Measurements from ENCODE around the gene HDAC1. TPM values are rescaled to one million over a fixed set of nuclear protein-coding genes. Genes with fewer than 3 reads are reported as not detected.

Gene HDAC1
- total and polyA plus RNA-seq, 4 experiments from 2014 or later = 169 to 190 (median 180) TPM

DNA sequence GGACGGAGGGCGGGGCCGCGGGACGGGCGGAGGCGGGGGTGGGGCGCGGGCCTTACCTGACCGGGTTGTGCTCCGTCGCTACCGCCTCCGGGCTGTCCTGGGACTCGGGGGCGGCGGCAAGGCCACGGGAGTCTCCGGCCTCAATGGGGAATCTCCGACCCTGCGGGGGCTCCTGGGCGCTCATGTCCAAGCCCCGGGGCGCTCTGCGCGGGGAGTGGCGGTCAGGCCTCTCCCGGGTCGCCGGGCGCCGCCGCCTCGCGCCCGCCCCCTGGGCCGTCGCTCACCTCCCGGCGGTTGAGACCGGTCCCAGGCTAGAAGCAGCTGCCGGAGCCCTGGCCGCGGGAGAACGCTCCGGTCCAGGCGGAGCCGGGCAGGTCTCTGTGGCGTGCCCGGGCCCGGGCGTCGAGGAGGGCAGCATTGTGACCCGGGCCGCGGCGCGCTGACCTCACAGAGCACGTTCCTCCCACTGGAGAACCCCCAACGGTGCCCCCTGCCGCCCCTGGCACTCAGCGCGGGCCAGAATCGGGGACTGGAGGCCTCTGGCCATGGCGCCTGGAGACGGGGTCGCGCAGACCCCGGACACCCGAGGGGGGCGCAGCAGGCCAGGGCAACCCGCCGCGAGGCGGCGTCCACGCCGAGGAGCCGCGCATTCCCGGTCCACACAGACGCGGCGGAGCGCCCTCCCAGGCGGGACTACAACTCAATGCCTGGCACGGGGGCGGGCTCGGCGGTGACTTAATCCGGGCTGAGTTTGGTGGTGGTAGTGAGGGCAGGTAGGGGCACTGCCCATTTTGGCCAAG, 70.0 kb downstream of the HDAC1 start:
- ChIA-PET CTCF (ENCODE audit: partially characterized antibody) (no interaction called here), POLR2A (ENCODE audit: partially characterized antibody) (interaction anchor here (2.0 to 2.9 kb wide), 2 partner anchors 26 kb away, joined by 7 to 16 read pairs; partner anchors contain the start of gene MARCKSL1)
- Histone ChIP-seq H3K9me3 (ENCODE audit: control insufficient read depth in 1 of 2, low read length in 2 of 2) (no peaks in the 10 kb centered on the region), H3K27me3 (ENCODE audit: insufficient read depth, low read length) (no peaks in the 10 kb centered on the region), H3K36me3 (ENCODE audit: insufficient read depth, low read length) (peaks cover 26% of the 10 kb centered on the region), H3K4me1 (ENCODE audit: insufficient read depth, low read length) (peaks cover 18% of the 10 kb centered on the region), H3K27ac (ENCODE audit: low read depth, low read length) (no peak overlapping the region), H3K4me3 (ENCODE audit: low read length in 2 of 2) (peak overlapping the region in 1 of 2 donors; percentile 10)
- DNase-seq = peak in 3 of 5 donors; percentile 10 to 38 (median 25)
- intact Hi-C loops (cut with micrococcal nuclease) = no loop called here
- Mint-ChIP-seq H3K27ac (peak overlapping the region in 1 of 7 donors; percentile 52), H3K9me3 (peaks cover 0 to 4% (median 0%) of the 10 kb centered on the region in 8 donors), H3K4me1 (peaks cover 11 to 31% (median 21%) of the 10 kb centered on the region in 4 donors), H3K36me3 (peaks cover 17 to 36% of the 10 kb centered on the region in 2 donors), H3K4me3 (peak overlapping the region in 6 of 8 donors; percentile 42 to 70 (median 59)), H3K27me3 (peaks cover 3% of the 10 kb centered on the region in 2 donors)

DNA sequence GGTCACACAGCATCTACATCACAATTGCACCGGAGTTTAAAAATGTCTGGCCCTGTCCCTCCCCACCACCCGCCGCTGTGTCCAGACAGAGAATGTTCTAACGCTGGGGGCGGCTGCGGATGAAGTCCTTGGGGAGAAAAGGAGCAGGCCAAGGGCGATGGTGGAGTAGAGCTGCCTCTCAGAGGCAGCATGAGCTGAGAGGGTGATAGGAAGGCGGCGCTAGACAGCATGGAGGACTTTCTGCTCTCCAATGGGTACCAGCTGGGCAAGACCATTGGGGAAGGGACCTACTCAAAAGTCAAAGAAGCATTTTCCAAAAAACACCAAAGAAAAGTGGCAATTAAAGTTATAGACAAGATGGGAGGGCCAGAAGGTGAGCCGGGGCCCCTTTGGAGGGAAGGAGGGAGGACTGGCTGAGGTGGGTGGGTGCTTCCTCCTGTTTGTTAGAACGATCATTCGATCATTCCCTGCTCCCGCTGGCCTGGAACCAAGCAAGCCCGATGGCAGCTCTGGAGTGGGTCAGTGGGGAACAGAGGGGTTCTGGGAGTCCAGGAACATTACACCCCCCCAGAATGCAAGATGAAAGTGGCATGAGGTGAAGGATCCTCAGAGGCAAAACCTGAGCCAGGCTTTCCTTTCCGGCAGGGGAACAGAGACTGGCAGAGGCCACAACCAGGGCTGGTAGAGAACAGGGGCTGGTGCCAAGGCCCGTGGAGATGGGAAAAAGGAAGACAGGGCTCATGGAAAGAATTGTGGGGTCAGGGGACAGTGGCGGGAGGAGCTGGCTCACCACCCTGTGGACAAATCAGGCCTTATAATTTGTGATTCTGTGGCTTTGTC, 70.8 kb downstream of the HDAC1 start, which contains the start of the genes FAM229A and TSSK3:
TSS of gene FAM229A (minus strand) at position 12 of the 840 bp plus-strand sequence. CDS start 394 bp downstream, outside the sequence.
TSS of gene TSSK3 (plus strand) at position 66 of the 840 bp plus-strand sequence. CDS start at position 229, 163 bp downstream.
- H3K36me3 ChIP-seq (ENCODE audit: insufficient read depth, low read length) = peaks cover 34% of the 10 kb centered on the region
- Mint-ChIP-seq H3K9me3 (peaks cover 0 to 4% (median 0%) of the 10 kb centered on the region in 8 donors), H3K27me3 (peaks cover 3% of the 10 kb centered on the region in 2 donors), H3K4me3 (peak within 1 kb of the TSS in 7 of 8 donors; percentile 42 to 70 (median 57)), H3K36me3 (peaks cover 17 to 43% of the 10 kb centered on the region in 2 donors), H3K27ac (peak within 1 kb of the TSS in 4 of 7 donors; percentile 2 to 52 (median 16)), H3K4me1 (peaks cover 11 to 31% (median 21%) of the 10 kb centered on the region in 4 donors)
- intact Hi-C loops (cut with micrococcal nuclease) = no loop called here
- no peak for DNase-seq
- H3K9me3 ChIP-seq (ENCODE audit: control insufficient read depth in 1 of 2, low read length in 2 of 2) = no peaks in the 10 kb centered on the region
- peak within 1 kb of the TSS in 1 of 2 donors; percentile 10 for H3K4me3 ChIP-seq (ENCODE audit: low read length in 2 of 2)
- H3K27me3 ChIP-seq (ENCODE audit: insufficient read depth, low read length) = no peaks in the 10 kb centered on the region
- ChIA-PET CTCF (ENCODE audit: partially characterized antibody) (interaction anchor here (0.6 to 1.8 kb wide), 3 partner anchors 8 to 148 kb away, joined by 3 to 8 read pairs (median 3); no protein-coding TSS in a partner anchor), POLR2A (ENCODE audit: partially characterized antibody) (interaction anchor here (0.6 to 2.0 kb wide), 4 partner anchors 27 to 290 kb away, joined by 3 to 7 read pairs (median 4); partner anchors contain the start of genes MARCKSL1 and TMEM39B)
- peaks cover 18% of the 10 kb centered on the region for H3K4me1 ChIP-seq (ENCODE audit: insufficient read depth, low read length)
- H3K27ac ChIP-seq (ENCODE audit: low read depth, low read length) = no peak within 1 kb of the TSS

DNA sequence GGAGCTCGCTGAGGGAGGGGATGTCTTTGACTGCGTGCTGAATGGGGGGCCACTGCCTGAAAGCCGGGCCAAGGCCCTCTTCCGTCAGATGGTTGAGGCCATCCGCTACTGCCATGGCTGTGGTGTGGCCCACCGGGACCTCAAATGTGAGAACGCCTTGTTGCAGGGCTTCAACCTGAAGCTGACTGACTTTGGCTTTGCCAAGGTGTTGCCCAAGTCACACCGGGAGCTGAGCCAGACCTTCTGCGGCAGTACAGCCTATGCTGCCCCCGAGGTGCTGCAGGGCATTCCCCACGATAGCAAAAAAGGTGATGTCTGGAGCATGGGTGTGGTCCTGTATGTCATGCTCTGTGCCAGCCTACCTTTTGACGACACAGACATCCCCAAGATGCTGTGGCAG, 71.8 kb downstream of the HDAC1 start:
- Mint-ChIP-seq H3K4me3 (no peak overlapping the region), H3K36me3 (peaks cover 17 to 48% of the 10 kb centered on the region in 2 donors)

DNA sequence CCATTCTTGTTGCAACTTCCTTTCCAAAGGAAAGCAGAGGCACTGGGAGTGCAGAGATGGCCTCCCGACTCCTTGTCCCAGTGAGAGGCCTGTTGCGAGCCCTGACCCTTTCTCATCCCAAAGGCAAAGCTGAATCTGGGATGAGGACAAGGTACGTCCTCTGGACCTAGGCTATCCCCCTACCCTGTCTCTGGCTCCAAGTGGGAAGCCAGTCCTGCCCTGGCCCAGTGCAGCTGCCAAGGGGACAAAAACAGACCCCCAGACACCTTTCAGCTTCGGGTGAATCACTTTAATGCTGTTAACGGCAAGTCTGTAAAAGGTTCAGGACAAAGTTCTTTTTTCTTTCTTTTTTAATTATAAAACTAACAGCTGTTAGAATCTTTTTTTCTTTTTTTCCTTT, 73.0 kb downstream of the HDAC1 start:
- CTCF ChIA-PET (ENCODE audit: partially characterized antibody) = interaction anchor here (0.7 to 1.7 kb wide), 3 partner anchors 12 to 149 kb away, joined by 3 to 4 read pairs (median 3); no protein-coding TSS in a partner anchor
- no peak overlapping the region for H3K27ac Mint-ChIP-seq

More for the DNA sequence above, 71.8 kb downstream of the HDAC1 start:
- ChIA-PET POLR2A (ENCODE audit: partially characterized antibody) (interaction anchor here (0.5 to 2.0 kb wide), 4 partner anchors 28 to 291 kb away, joined by 3 to 7 read pairs (median 3); partner anchors contain the start of genes MARCKSL1 and TMEM39B), CTCF (ENCODE audit: partially characterized antibody) (interaction anchor here (1.2 to 1.8 kb wide), 2 partner anchors 148 to 149 kb away, joined by 3 to 8 read pairs; no protein-coding TSS in a partner anchor)
- Histone ChIP-seq H3K4me1 (ENCODE audit: insufficient read depth, low read length) (peaks cover 18% of the 10 kb centered on the region), H3K27me3 (ENCODE audit: insufficient read depth, low read length) (no peaks in the 10 kb centered on the region), H3K4me3 (ENCODE audit: low read length in 2 of 2) (no peak overlapping the region), H3K36me3 (ENCODE audit: insufficient read depth, low read length) (peaks cover 43% of the 10 kb centered on the region), H3K9me3 (ENCODE audit: control insufficient read depth in 1 of 2, low read length in 2 of 2) (no peaks in the 10 kb centered on the region), H3K27ac (ENCODE audit: low read depth, low read length) (no peak overlapping the region)
- peaks cover 10 to 31% (median 19%) of the 10 kb centered on the region in 4 donors for H3K4me1 Mint-ChIP-seq
- H3K27me3 Mint-ChIP-seq = peaks cover 3% of the 10 kb centered on the region in 2 donors
- DNase-seq = no peak
- peak overlapping the region in 1 of 7 donors; percentile 12 for H3K27ac Mint-ChIP-seq
- intact Hi-C loops (cut with micrococcal nuclease) = no loop called here
- H3K9me3 Mint-ChIP-seq = peaks cover 0 to 4% (median 0%) of the 10 kb centered on the region in 8 donors

DNA sequence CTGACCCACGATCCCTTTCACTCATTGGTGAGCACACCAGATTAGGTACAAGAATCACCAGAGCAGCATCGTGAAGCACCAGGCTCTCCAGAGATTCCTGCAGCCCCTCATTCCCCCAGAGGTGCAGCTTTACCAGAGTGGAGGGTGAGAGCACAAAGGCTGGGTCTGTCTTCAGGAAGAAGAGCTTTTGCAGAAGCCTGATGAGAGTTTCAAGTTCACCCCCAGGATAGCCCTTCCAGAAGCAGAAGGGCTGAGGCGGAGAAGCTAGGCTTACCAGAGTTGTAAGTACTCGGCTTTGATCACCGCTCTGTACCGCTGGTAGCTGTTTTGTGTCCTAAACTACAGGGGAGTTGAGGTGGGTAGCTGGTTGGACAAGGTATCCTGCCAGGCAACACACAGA, 73.6 kb downstream of the HDAC1 start:
- DNase-seq = no peak
- Histone ChIP-seq H3K36me3 (ENCODE audit: insufficient read depth, low read length) (peaks cover 48% of the 10 kb centered on the region), H3K4me3 (ENCODE audit: low read length in 2 of 2) (no peak overlapping the region), H3K9me3 (ENCODE audit: control insufficient read depth in 1 of 2, low read length in 2 of 2) (no peaks in the 10 kb centered on the region), H3K27me3 (ENCODE audit: insufficient read depth, low read length) (no peaks in the 10 kb centered on the region), H3K27ac (ENCODE audit: low read depth, low read length) (no peak overlapping the region), H3K4me1 (ENCODE audit: insufficient read depth, low read length) (peaks cover 7% of the 10 kb centered on the region)
- POLR2A ChIA-PET (ENCODE audit: partially characterized antibody) = interaction anchor here (1.3 to 1.4 kb wide), 3 partner anchors 14 to 29 kb away, joined by 3 to 8 read pairs (median 5); partner anchors contain the start of genes BSDC1 and MARCKSL1
- Mint-ChIP-seq H3K4me1 (peaks cover 7 to 19% (median 11%) of the 10 kb centered on the region in 4 donors), H3K27me3 (peaks cover 3% of the 10 kb centered on the region in 2 donors), H3K9me3 (peaks cover 0 to 4% (median 0%) of the 10 kb centered on the region in 8 donors), H3K27ac (peak overlapping the region in 2 of 7 donors; percentile 16 to 24), H3K4me3 (peak overlapping the region in 1 of 8 donors; percentile 36), H3K36me3 (peaks cover 21 to 57% of the 10 kb centered on the region in 2 donors)
- CTCF ChIA-PET (ENCODE audit: partially characterized antibody) = interaction anchor here (0.9 to 1.7 kb wide), 2 partner anchors 13 to 149 kb away, joined by 3 to 4 read pairs; no protein-coding TSS in a partner anchor
- intact Hi-C loops (cut with micrococcal nuclease) = no loop called here

More for the DNA sequence above, 73.0 kb downstream of the HDAC1 start:
- Histone ChIP-seq H3K36me3 (ENCODE audit: insufficient read depth, low read length) (peaks cover 48% of the 10 kb centered on the region), H3K27ac (ENCODE audit: low read depth, low read length) (no peak overlapping the region), H3K4me1 (ENCODE audit: insufficient read depth, low read length) (peaks cover 13% of the 10 kb centered on the region), H3K4me3 (ENCODE audit: low read length in 2 of 2) (no peak overlapping the region), H3K27me3 (ENCODE audit: insufficient read depth, low read length) (no peaks in the 10 kb centered on the region), H3K9me3 (ENCODE audit: control insufficient read depth in 1 of 2, low read length in 2 of 2) (no peaks in the 10 kb centered on the region)
- DNase-seq = no peak
- H3K4me3 Mint-ChIP-seq = no peak overlapping the region
- POLR2A ChIA-PET (ENCODE audit: partially characterized antibody) = interaction anchor here (1.3 kb wide), 1 partner anchor 13 kb away, joined by 3 read pairs; no protein-coding TSS in a partner anchor
- H3K27me3 Mint-ChIP-seq = peaks cover 3% of the 10 kb centered on the region in 2 donors
- H3K4me1 Mint-ChIP-seq = peaks cover 9 to 25% (median 14%) of the 10 kb centered on the region in 4 donors
- peaks cover 21 to 57% of the 10 kb centered on the region in 2 donors for H3K36me3 Mint-ChIP-seq
- intact Hi-C loops (cut with micrococcal nuclease) = no loop called here
- peaks cover 0 to 4% (median 0%) of the 10 kb centered on the region in 8 donors for H3K9me3 Mint-ChIP-seq

DNA sequence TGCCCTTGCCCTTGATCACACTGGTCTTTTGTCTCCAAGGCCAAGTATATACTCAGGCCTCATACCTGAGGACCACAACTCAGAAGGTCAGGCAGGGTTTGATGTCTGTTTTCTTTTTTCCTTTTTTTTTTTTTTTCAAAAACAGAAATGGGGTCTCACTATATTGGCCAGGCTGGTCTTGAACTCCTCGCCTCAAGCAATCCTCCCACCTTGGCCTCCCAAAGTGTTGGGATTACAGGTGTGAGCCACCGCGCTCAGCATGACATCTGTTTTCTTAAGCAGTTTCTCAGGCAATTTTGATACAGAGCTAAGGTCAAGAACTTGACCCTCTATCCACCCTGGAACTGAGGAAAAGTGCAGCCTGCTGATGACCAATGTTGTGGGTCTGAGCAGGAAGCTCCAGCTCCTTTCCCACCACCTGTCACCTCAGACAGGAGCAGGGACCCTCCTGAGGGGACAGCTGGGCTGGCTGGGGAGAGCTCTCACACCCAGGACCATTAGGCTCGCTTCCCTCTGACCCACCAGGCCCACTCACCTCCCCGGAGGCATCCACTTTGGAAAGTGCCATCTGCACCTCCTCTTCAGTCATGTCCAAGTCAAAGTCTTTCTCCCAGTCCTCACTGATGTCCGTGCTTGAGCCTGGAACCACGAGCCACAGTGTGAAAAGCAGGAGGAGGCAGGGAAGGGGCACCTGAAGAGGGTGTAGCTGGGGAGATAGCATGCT, 76.2 kb downstream of the HDAC1 start:
- no peak overlapping the region for H3K27ac Mint-ChIP-seq
- ChIA-PET CTCF (ENCODE audit: partially characterized antibody) (interaction anchor here (1.4 kb wide), 1 partner anchor 153 kb away, joined by 3 read pairs; no protein-coding TSS in a partner anchor), POLR2A (ENCODE audit: partially characterized antibody) (interaction anchor here (0.9 to 1.0 kb wide), 2 partner anchors 32 to 120 kb away, joined by 3 to 4 read pairs; partner anchors contain the start of gene MARCKSL1)

More for the DNA sequence above, 76.2 kb downstream of the HDAC1 start:
- H3K36me3 ChIP-seq (ENCODE audit: insufficient read depth, low read length) = peaks cover 52% of the 10 kb centered on the region
- H3K9me3 ChIP-seq (ENCODE audit: control insufficient read depth in 1 of 2, low read length in 2 of 2) = no peaks in the 10 kb centered on the region
- Mint-ChIP-seq H3K36me3 (peaks cover 17 to 63% of the 10 kb centered on the region in 2 donors), H3K9me3 (peaks cover 0 to 2% (median 0%) of the 10 kb centered on the region in 8 donors), H3K4me3 (no peak overlapping the region), H3K4me1 (peaks cover 13 to 19% (median 18%) of the 10 kb centered on the region in 4 donors), H3K27me3 (no peaks in the 10 kb centered on the region)
- intact Hi-C loops (cut with micrococcal nuclease) = no loop called here
- no peak overlapping the region for H3K4me3 ChIP-seq (ENCODE audit: low read length in 2 of 2)
- no peaks in the 10 kb centered on the region for H3K27me3 ChIP-seq (ENCODE audit: insufficient read depth, low read length)
- H3K27ac ChIP-seq (ENCODE audit: low read depth, low read length) = no peak overlapping the region
- H3K4me1 ChIP-seq (ENCODE audit: insufficient read depth, low read length) = peaks cover 15% of the 10 kb centered on the region
- DNase-seq = no peak
